ENCODE results near the gene SUMO1. TPM values are rescaled to one million over a fixed set of nuclear protein-coding genes. Genes with fewer than 3 reads are reported as not detected.

The SUMO1 gene
- total and polyA plus RNA-seq, 9 of the 15 experiments (the other 6 are each of a cell fraction or from before 2014, with no cell fraction given) = 63.7 to 292 (median 92.0) TPM

- peak; percentile 88 for TF ChIP-seq CBFA2T3 (IDR thresholded peaks at IDR 0.05)
- TF ChIP-seq FOSL1 (tag; conservative IDR thresholded peaks at IDR 0.05) = peak; percentile 84
- peak; percentile 26; the same call in 1 of the 2 replicates for TF ChIP-seq ATF3 (IDR thresholded peaks at IDR 0.05)
- no peak for TF ChIP-seq ATF3 (CRISPR knock-in tag; conservative IDR thresholded peaks at IDR 0.05)
- peak; percentile 56; the same call in 1 of the 2 replicates for TF ChIP-seq STAT5A (IDR thresholded peaks at IDR 0.05; ENCODE audit: borderline replicate concordance, low read length)
- TF ChIP-seq LEF1 (IDR thresholded peaks at IDR 0.05) = peak; percentile 60; the same call in 1 of the 2 replicates
- TF ChIP-seq FOXM1 (IDR thresholded peaks at IDR 0.05; ENCODE audit: low read depth) = peak; percentile 51; the same call in 1 of the 2 replicates
- no peak for TF ChIP-seq FOXM1 (CRISPR knock-in tag; IDR thresholded peaks at IDR 0.05; ENCODE audit: low read depth)
- TF ChIP-seq MAZ (CRISPR knock-in tag; conservative IDR thresholded peaks at IDR 0.05 in 1 of 2, IDR thresholded peaks at IDR 0.05 in 1 of 2) = peak in 1 of 2 experiments; percentile 38; a peak in 1 of 4 replicates
- peak; percentile 79 for TF ChIP-seq TAL1 (IDR thresholded peaks at IDR 0.05)
- peak; percentile 81 for TF ChIP-seq NCOR1 (IDR thresholded peaks at IDR 0.05)
- peak; percentile 71 to 78 for TF ChIP-seq KDM1A (IDR thresholded peaks at IDR 0.05)
- TF ChIP-seq TEAD1 (CRISPR knock-in tag; IDR thresholded peaks at IDR 0.05) = peak in 1 of 2 experiments; percentile 51; a peak in 1 of 4 replicates
- TF ChIP-seq HLTF (IDR thresholded peaks at IDR 0.05) = no peak
- TF ChIP-seq ZNF507 (tag; conservative IDR thresholded peaks at IDR 0.05) = no peak
- TF ChIP-seq HBP1 (CRISPR knock-in tag; IDR thresholded peaks at IDR 0.05) = no peak
- TF ChIP-seq FOXK2 (conservative IDR thresholded peaks at IDR 0.05 in 1 of 2, IDR thresholded peaks at IDR 0.05 in 1 of 2; ENCODE audit: low read depth in 2 of 2) = peak in 1 of 2 experiments; percentile 34; a peak in 1 of 4 replicates
- TF ChIP-seq MTA2 (IDR thresholded peaks at IDR 0.05; ENCODE audit: low read depth) = peak; percentile 79
- peak; percentile 80 for TF ChIP-seq ZNF316 (IDR thresholded peaks at IDR 0.05)
- peak; percentile 60 for TF ChIP-seq PKNOX1 (IDR thresholded peaks at IDR 0.05)
- no peak for TF ChIP-seq ADNP (tag; IDR thresholded peaks at IDR 0.05)
- TF ChIP-seq ZNF239 (CRISPR knock-in tag; IDR thresholded peaks at IDR 0.05) = no peak
- peak; percentile 26; the same call in 1 of the 2 replicates for TF ChIP-seq EP400 (IDR thresholded peaks at IDR 0.05)
- TF ChIP-seq NFIC (IDR thresholded peaks at IDR 0.05) = peak; percentile 47; the same call in 1 of the 2 replicates
- TF ChIP-seq TRIM24 (IDR thresholded peaks at IDR 0.05) = peak in 1 of 2 experiments; percentile 39; a peak in 2 of 4 replicates
- peak; percentile 74 for TF ChIP-seq POLR2AphosphoS5 (IDR thresholded peaks at IDR 0.05; ENCODE audit: control insufficient read depth, insufficient read depth, low read depth, low read length)
- peak; percentile 91 for TF ChIP-seq TEAD4 (IDR thresholded peaks at IDR 0.05; ENCODE audit: low read length)
- no peak for TF ChIP-seq TEAD4 (CRISPR knock-in tag; IDR thresholded peaks at IDR 0.05; ENCODE audit: borderline replicate concordance)
- TF ChIP-seq C11orf30 (IDR thresholded peaks at IDR 0.05; ENCODE audit: low read depth) = peak; percentile 74
- TF ChIP-seq EP300 (IDR thresholded peaks at IDR 0.05; ENCODE audit: low read length) = peak; percentile 79; the same call in 1 of the 2 replicates
- 0 out of 2 replicates have a peak, but pooled peaks have one; percentile 54 for TF ChIP-seq NBN (IDR thresholded peaks at IDR 0.05; ENCODE audit: low read depth)
Observed at GRCh38 chr2:202221873-202222272, 16.5 kb downstream of the SUMO1 start (continued).

All from K562 (cell line).